Neural crest cell (in vitro differentiated cells): ENCODE results near the gene HEBP2. TPM values are rescaled to one million over a fixed set of nuclear protein-coding genes. Genes with fewer than 3 reads are reported as not detected.
"Not testable (repeated sequence)": the region's sequence is repeated elsewhere in the genome, so short reads cannot be mapped to it uniquely, and the experiment has no call there.

Experiments
- DNase-seq: peaks from one replicate; pipeline ENCODE4 v3.0.0; 2021; ENCODE audit warnings: low read depth, mixed read lengths, low spot score
- H3K27ac Mint-ChIP-seq: one replicate; pipeline ENCODE4 v1.8.0; 2021; ENCODE audit warnings: mild to moderate bottlenecking, mixed read lengths; ENCODE audit not compliant: unreplicated experiment
- H3K27me3 Mint-ChIP-seq: 2 replicates; pipeline ENCODE4 v1.8.0; 2021; ENCODE audit warnings: low read depth, mild to moderate bottlenecking, mixed read lengths
- H3K36me3 Mint-ChIP-seq: 2 replicates; pipeline ENCODE4 v1.8.0; 2021; ENCODE audit warnings: low read depth, mild to moderate bottlenecking, mixed read lengths
- H3K4me1 Mint-ChIP-seq: 2 replicates; pipeline ENCODE4 v1.8.0; 2021; ENCODE audit warnings: mixed read lengths
- H3K4me3 Mint-ChIP-seq: one replicate; pipeline ENCODE4 v1.8.0; 2021; ENCODE audit warnings: mild to moderate bottlenecking, mixed read lengths
- H3K9me3 Mint-ChIP-seq: 2 replicates; pipeline ENCODE4 v1.8.0; 2021; ENCODE audit warnings: mixed read lengths
- CTCF ChIP-seq: fragments of 200-600 bp; sonication (generic); conservative IDR thresholded peaks from 2 replicates; pipeline ENCODE4 v1.5.0; 2021; ENCODE audit warnings: antibody characterized with exemption, mild to moderate bottlenecking
- total RNA-seq: library from RNA; stranded (reverse); gene quantifications from 2 replicates; pipeline ENCODE4 v1.2.1, GENCODE V29; 2021

The HEBP2 gene
- total RNA-seq, 1 donor from 2014 or later, result 26.5 TPM

GRCh38 chr6:138421089-138421488 lies 17.1 kb downstream of the HEBP2 start:
- peaks cover 4% of the 10 kb centered on the region for H3K9me3 Mint-ChIP-seq
- no peak overlapping the region for H3K4me3 Mint-ChIP-seq
- DNase-seq, result no peak
- no peaks in the 10 kb centered on the region for H3K27me3 Mint-ChIP-seq
- peaks cover 50% of the 10 kb centered on the region for H3K36me3 Mint-ChIP-seq
- H3K4me1 Mint-ChIP-seq, result no peaks in the 10 kb centered on the region
- H3K27ac Mint-ChIP-seq, result no peak overlapping the region
- no peak for TF ChIP-seq CTCF

DNA sequence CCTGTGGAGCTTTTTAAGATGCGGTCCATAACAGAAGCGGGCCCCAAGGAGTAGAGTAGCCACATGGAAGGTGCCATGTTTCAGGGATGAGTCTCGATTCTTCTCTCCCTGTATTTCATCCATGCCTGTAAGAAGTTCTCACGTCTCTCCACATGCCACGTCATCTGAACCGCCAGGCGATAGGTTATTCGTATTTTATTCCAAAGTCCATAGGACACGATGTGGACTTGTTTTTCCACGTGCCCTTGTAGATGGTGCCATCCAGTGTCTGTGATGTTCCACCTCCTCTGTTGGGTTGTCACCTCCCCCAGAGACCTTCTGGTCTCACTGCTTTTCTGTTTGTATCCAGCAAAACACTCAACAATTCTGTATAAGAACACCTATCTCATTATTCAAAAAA lies 17.6 kb downstream of the HEBP2 start:
- Mint-ChIP-seq H3K36me3 (peaks cover 49% of the 10 kb centered on the region), H3K4me1 (no peaks in the 10 kb centered on the region), H3K27ac (no peak overlapping the region), H3K9me3 (peaks cover 4% of the 10 kb centered on the region), H3K4me3 (no peak overlapping the region), H3K27me3 (no peaks in the 10 kb centered on the region)
- no peak for TF ChIP-seq CTCF
- DNase-seq, result no peak

- H3K4me3 Mint-ChIP-seq, result no peak overlapping the region
- no peaks in the 10 kb centered on the region for H3K4me1 Mint-ChIP-seq
- H3K9me3 Mint-ChIP-seq, result peaks cover 4% of the 10 kb centered on the region
- no peaks in the 10 kb centered on the region for H3K27me3 Mint-ChIP-seq
- no peak overlapping the region for H3K27ac Mint-ChIP-seq
- no peak for DNase-seq
- no peak for TF ChIP-seq CTCF
- H3K36me3 Mint-ChIP-seq, result peaks cover 44% of the 10 kb centered on the region
Measured at GRCh38 chr6:138422861-138423260, 18.8 kb downstream of the HEBP2 start.

DNA sequence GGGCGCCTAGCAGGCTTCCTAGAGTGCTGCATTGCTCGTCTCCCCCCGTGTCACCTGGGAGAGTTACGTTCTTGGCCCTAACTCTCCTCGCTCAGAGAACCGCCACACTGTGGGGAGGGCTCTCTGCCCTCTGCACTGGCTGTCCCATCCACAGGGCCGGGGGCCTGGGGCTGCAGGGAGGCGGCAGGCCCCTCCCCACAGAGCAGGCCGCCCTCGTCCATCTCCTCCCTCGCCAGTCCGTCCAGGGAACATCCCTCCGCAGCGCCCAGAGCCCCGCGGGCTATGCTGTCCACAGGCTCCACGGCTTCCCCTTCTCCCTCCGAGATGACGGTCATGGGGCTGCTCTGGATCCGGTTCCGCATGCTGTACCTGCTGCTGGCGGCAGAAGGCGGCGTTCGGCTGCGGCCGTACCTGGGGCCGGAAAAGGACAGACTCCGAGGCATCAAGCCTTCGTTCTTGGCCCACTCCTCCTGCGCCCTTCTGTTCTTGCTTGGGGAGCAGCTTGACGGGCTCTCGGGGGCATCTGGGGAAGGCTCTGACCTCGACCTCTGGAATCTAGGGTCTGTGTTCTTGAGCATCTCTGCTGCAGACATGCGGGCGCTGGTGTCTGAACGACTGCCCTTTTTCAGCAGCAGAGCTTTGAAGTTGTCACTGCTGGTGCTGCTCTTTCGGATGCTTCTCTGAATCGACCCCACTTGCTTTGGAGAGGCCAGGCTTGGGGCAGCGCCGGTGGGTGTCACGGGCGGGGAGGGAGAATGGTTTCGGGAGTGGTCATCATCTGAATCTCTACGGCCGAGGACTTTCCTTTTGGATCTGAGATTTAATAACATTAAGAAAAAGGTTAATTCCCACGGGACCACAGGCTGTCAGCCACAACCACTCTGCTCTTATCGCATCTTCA lies 20.2 kb downstream of the HEBP2 start:
- TF ChIP-seq CTCF, result no peak
- DNase-seq, result no peak
- Mint-ChIP-seq H3K36me3 (peaks cover 31% of the 10 kb centered on the region), H3K27ac (no peak overlapping the region), H3K9me3 (no peaks in the 10 kb centered on the region), H3K4me1 (peaks cover 3% of the 10 kb centered on the region), H3K4me3 (no peak overlapping the region), H3K27me3 (no peaks in the 10 kb centered on the region)

DNA sequence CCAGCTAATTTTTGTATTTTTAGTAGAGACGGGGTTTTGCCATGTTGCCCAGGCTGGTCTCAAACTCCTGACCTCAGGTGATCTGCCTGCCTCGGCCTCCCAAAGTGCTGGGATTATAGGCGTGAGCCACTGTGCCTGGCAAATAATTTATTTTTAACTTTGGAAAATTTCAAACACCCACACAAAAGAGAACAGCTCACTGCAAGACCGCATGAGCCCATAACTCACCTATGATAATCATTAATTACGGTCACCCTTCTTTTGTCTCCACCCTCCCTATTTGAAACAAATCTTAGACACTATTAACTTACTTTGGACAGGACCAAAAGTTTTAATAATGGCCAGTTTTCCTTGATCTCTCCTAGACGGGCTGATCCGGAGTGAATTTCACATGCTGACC lies 21.2 kb downstream of the HEBP2 start:
- peaks cover 24% of the 10 kb centered on the region for H3K36me3 Mint-ChIP-seq
- not testable (repeated sequence) for H3K4me3 Mint-ChIP-seq, DNase-seq, H3K27me3 Mint-ChIP-seq, H3K27ac Mint-ChIP-seq, H3K9me3 Mint-ChIP-seq, H3K4me1 Mint-ChIP-seq

DNA sequence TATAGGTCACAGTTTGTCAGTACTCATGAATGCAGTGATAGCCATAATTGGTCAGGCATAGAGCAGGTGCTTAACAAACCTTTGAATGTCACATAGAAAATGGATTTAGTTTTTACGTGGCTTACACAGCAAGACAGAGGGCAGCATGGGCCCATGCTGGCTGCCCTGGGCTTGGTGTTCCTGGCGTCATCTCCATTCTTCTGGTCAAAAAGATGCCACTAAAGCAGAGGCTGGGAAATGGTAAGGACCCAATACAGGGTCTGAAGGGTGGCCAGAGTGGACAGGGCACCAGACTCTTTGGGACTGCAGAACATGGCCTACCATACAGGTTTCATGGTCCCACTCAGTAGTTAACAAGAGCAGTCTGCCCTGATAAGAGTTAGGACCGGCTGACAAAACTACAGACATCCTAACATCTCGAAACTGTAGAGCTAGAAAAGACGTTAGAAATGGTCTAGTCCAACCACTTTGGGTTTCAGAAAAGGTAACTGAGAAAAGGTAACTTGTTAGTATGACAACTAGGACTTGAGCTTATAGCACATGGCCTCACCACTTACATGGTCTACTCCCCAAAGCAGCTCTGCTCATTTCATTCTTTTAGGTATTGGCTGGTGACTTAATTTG lies 22.6 kb downstream of the HEBP2 start:
- H3K36me3 Mint-ChIP-seq, result peaks cover 14% of the 10 kb centered on the region
- H3K4me3 Mint-ChIP-seq, result no peak overlapping the region
- no peaks in the 10 kb centered on the region for H3K27me3 Mint-ChIP-seq
- no peak for DNase-seq
- H3K4me1 Mint-ChIP-seq, result peaks cover 10% of the 10 kb centered on the region
- H3K27ac Mint-ChIP-seq, result no peak overlapping the region
- no peaks in the 10 kb centered on the region for H3K9me3 Mint-ChIP-seq
- TF ChIP-seq CTCF, result no peak
